Stimulated activated CD4-positive, alpha-beta T cell treated with anti-CD3 and anti-CD28 coated beads, Interleukin-1b, Interleukin-23, amount 100 ng/mL, for 4 hours (primary cell): ENCODE measurements around the gene MEG3.

ENCODE experiments used
- DNase-seq, 2 donors: peaks; one replicate each; pipeline ENCODE4 v3.0.0-alpha.2; 2020; ENCODE audit warnings: low read depth in 2 of 2

The MEG3 gene

DNA sequence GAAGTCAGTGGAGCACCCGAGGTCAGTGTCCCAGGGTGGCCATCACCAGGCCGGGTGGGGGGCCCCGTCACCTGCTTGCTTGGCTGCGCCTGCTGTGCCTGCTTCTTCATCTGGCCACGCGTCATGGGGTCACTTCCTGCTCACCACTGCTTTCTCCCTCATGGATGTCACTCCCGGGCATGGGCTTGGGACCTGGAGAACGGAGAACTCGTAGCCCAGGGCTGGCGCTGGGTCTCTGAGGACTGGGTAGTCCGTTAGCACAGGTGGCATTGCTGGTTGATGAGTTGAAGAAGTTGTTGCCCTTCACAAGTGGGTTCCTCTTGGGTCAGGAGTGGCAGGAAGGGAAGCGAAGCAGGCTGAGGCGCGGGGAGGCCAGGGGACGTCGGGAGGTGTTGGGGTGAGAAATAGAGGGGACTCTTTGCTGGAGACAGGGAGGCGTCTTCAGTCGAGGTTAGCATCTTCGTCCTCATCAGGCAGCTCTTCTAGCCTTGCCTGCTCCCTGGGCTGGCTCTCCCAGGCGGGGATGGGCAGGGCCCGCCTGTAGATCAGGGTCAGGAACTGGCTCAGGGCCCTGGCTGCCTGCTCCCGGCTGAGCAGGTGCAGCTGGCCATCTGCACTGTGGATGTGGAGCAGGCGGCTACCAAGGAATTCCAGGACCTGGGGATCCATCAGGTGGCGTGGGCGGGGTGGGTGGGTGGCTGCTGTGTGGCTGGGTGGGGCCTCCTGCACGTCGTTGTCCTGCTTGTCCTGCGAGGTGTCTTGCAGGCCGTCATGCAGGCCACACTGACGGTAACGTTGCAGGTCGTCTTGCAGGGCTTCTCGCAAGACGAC is 54.6 kb downstream of the MEG3 start:
- no peak for DNase-seq

GRCh38 chr14:100881211-100882025 is 55.5 kb downstream of the MEG3 start:
- no peak for DNase-seq

GRCh38 chr14:100882026-100882967 is 56.4 kb downstream of the MEG3 start:
- no peak for DNase-seq

- no peak for DNase-seq
Observed at GRCh38 chr14:100882991-100883788, 57.3 kb downstream of the MEG3 start.

DNA sequence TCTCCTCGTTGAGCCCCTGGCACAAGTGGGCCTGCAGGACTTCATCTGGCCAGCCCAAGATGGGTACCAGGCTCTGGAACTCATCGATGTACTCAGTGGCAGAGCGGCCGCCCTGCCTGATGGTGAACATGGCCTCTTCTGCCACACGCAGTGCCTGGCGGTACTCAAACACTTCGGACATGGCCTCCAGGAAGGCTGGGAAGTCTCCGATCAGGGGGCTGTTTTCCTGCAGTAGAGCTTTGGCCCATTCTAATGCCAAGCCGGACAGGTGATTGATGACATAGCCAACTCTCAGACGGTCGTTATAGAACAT is 57.8 kb downstream of the MEG3 start:
- no peak for DNase-seq

DNA sequence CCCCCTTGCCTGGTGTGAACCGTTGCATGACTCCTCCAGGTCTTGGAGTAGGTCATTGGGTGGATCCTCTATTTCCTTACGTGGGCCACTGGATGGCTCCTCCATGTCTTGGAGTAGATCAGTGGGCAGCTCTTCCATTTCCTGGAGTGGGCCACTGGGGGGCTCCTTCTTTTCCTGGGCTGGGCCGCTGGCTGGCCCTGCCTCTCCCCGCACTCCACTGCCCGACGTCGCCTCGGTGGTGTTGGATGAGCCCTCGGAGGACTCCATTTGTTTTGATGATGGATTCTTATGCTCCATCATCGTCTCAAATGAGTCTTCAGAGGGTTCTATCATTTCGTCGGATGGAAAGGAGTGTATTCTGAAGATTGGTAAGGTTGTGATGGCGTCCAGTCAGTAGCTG is 58.5 kb downstream of the MEG3 start:
- no peak for DNase-seq

GRCh38 chr14:100885196-100885595 is 59.3 kb downstream of the MEG3 start:
- no peak for DNase-seq

DNA sequence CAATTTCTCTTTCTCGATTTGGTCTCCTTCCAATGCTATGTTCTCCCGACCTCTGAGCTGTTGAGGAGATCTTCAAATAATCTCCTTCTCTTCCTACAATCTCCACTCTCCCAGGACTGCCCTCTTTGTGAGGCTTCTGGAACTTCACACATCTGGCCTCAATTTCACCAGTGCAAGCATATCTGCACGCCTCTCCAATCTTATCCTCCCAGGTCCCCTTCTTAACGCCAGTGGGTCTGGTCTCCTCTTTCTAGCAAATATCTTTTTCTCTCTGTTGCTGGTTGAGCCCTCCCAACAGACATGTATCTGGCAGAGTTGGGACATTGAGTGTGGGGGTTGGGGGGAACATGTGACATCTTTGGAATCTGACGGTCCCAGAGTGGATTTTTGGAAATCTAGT is 59.7 kb downstream of the MEG3 start:
- DNase-seq: no peak

DNA sequence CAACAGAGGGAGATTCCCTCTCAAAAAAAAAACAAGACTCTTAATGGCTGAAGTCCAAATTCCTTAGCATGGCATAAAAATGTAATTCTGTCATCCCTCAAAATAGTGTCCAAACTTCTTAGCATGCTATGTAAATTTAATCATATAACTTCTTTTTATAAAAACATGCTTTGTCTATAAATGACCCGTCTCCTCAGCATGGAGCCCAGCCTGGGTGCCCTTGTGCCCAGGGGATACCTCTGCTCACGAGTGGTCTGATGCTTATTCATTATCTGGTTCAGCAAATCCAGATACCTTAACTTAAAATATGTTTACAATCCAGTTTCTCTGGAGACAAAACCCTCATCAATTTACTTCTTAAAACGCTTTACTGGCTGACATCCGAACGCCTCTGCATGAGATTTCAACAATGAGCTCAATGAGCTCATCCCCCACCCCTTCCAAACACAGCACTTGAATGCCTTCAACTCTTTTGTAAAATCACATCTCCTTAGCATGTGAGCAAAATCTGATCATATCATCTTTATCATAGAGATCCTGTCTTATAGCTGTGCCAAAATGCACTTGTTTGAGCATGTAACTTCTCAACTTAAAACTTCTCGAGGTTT is 61.9 kb downstream of the MEG3 start:
- DNase-seq: no peak

- DNase-seq: no peak
Observed at GRCh38 chr14:100888789-100889315, 62.9 kb downstream of the MEG3 start.

- no peak for DNase-seq
Observed at GRCh38 chr14:100889641-100890040, 63.7 kb downstream of the MEG3 start.

GRCh38 chr14:100890061-100890850 is 64.3 kb downstream of the MEG3 start:
- no peak for DNase-seq

DNA sequence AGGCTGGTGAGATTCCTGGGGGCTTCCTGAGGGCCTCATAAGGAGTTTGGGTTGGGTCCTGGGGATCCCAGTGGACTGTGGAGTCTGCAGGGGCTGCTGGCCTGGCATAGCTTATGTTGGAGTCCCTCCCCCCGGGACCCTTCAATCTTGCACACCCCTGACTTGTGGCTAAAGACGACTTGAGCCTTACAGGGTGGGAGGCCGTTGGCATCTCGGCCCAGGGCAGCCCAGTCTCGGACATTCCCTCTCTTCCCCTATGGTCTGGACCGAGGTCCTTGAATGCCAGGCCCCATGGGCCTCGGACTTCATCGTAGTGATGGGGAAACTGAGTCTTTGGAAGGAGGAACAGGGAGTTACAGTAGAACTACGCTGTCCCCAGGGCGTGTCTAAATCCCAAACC is 65.1 kb downstream of the MEG3 start:
- DNase-seq: no peak

GRCh38 chr14:100891501-100892445 is 65.9 kb downstream of the MEG3 start:
- no peak for DNase-seq

GRCh38 chr14:100892496-100893227 is 66.7 kb downstream of the MEG3 start:
- DNase-seq: no peak

- no peak for DNase-seq
Observed at GRCh38 chr14:100893228-100893601, 67.3 kb downstream of the MEG3 start.

GRCh38 chr14:100893760-100894159 is 67.8 kb downstream of the MEG3 start:
- DNase-seq: no peak

- no peak for DNase-seq
Observed at GRCh38 chr14:100894416-100894815, 68.5 kb downstream of the MEG3 start.
